Mucosa of rectum (tissue), 2 donors: ENCODE data around the gene CHCHD10.
A peak's percentile ranks its signal among the peaks of the same experiment; 100 is the strongest.

Experiments
- H3K27ac ChIP-seq, 2 donors: one replicate each; pipeline ENCODE4 v1.7.0; 2013; ENCODE audit warnings: inconsistent platforms in 2 of 2, low read depth in 2 of 2, low read length in 2 of 2
- H3K27me3 ChIP-seq, 2 donors: one replicate each; pipeline ENCODE4 v1.7.0; 2013; ENCODE audit warnings: low read length in 2 of 2; ENCODE audit not compliant: control insufficient read depth in 2 of 2, insufficient read depth in 2 of 2
- H3K36me3 ChIP-seq, 2 donors: one replicate each; pipeline ENCODE4 v1.7.0; 2013; ENCODE audit warnings: low read length in 2 of 2; ENCODE audit not compliant: control insufficient read depth in 2 of 2, insufficient read depth in 2 of 2
- H3K4me1 ChIP-seq, 2 donors: one replicate each; pipeline ENCODE4 v1.7.0; 2013; ENCODE audit warnings: low read length in 2 of 2, mild to moderate bottlenecking in 1 of 2; ENCODE audit not compliant: control insufficient read depth in 2 of 2, insufficient read depth in 2 of 2
- H3K4me3 ChIP-seq, 2 donors: one replicate each; pipeline ENCODE4 v1.7.0; 2013; ENCODE audit warnings: low read length in 2 of 2
- H3K9ac ChIP-seq, 2 donors: one replicate each; pipeline ENCODE4 v1.7.0; 2013; ENCODE audit warnings: low read length in 2 of 2, low read depth in 1 of 2, mild to moderate bottlenecking in 1 of 2
- H3K9me3 ChIP-seq, 2 donors: one replicate each; pipeline ENCODE4 v1.7.0; 2013; ENCODE audit warnings: low read length in 2 of 2; ENCODE audit not compliant: control insufficient read depth in 2 of 2
- donor health status: healthy.
- donor health status: Normal muscosa, but diverticular disease.

Gene CHCHD10

GRCh38 chr22:23780146-23780748 lies 12.5 kb upstream of the CHCHD10 start:
- no peak overlapping the region for H3K9ac ChIP-seq
- H3K4me1 ChIP-seq: peaks cover 10 to 13% of the 10 kb centered on the region in 2 donors
- H3K27ac ChIP-seq: no peak overlapping the region
- H3K36me3 ChIP-seq: no peaks in the 10 kb centered on the region
- no peak overlapping the region for H3K4me3 ChIP-seq
- no peaks in the 10 kb centered on the region for H3K9me3 ChIP-seq
- H3K27me3 ChIP-seq: no peaks in the 10 kb centered on the region

- H3K9ac ChIP-seq: no peak overlapping the region
- H3K27me3 ChIP-seq: no peaks in the 10 kb centered on the region
- H3K27ac ChIP-seq: no peak overlapping the region
- H3K4me3 ChIP-seq: no peak overlapping the region
- H3K9me3 ChIP-seq: no peaks in the 10 kb centered on the region
- H3K36me3 ChIP-seq: no peaks in the 10 kb centered on the region
- H3K4me1 ChIP-seq: peaks cover 12 to 15% of the 10 kb centered on the region in 2 donors
Observed at GRCh38 chr22:23779731-23780130, 12.0 kb upstream of the CHCHD10 start.

GRCh38 chr22:23779083-23779482 lies 11.3 kb upstream of the CHCHD10 start:
- Histone ChIP-seq H3K4me3 (no peak overlapping the region), H3K27me3 (no peaks in the 10 kb centered on the region), H3K36me3 (no peaks in the 10 kb centered on the region), H3K27ac (no peak overlapping the region), H3K9ac (no peak overlapping the region), H3K9me3 (no peaks in the 10 kb centered on the region), H3K4me1 (peaks cover 12 to 13% of the 10 kb centered on the region in 2 donors)

- Histone ChIP-seq H3K9me3 (no peaks in the 10 kb centered on the region), H3K4me3 (no peak overlapping the region), H3K27ac (no peak overlapping the region), H3K9ac (no peak overlapping the region), H3K36me3 (no peaks in the 10 kb centered on the region), H3K4me1 (peaks cover 8 to 9% of the 10 kb centered on the region in 2 donors), H3K27me3 (peaks cover 0 to 1% of the 10 kb centered on the region in 2 donors)
Observed at GRCh38 chr22:23778577-23778900, 10.8 kb upstream of the CHCHD10 start.

- no peak overlapping the region for H3K27ac ChIP-seq
- H3K9me3 ChIP-seq: no peaks in the 10 kb centered on the region
- no peak overlapping the region for H3K4me3 ChIP-seq
- peaks cover 9 to 12% of the 10 kb centered on the region in 2 donors for H3K4me1 ChIP-seq
- H3K27me3 ChIP-seq: peaks cover 0 to 5% of the 10 kb centered on the region in 2 donors
- H3K36me3 ChIP-seq: no peaks in the 10 kb centered on the region
- no peak overlapping the region for H3K9ac ChIP-seq
Observed at GRCh38 chr22:23777776-23778576, 10.2 kb upstream of the CHCHD10 start.

GRCh38 chr22:23775779-23776375 lies 8.1 kb upstream of the CHCHD10 start:
- no peak overlapping the region for H3K9ac ChIP-seq
- no peak overlapping the region for H3K27ac ChIP-seq
- peaks cover 18 to 20% of the 10 kb centered on the region in 2 donors for H3K4me1 ChIP-seq
- H3K36me3 ChIP-seq: no peaks in the 10 kb centered on the region
- H3K4me3 ChIP-seq: no peak overlapping the region
- peaks cover 0 to 6% of the 10 kb centered on the region in 2 donors for H3K27me3 ChIP-seq
- H3K9me3 ChIP-seq: no peaks in the 10 kb centered on the region

- H3K27me3 ChIP-seq: peaks cover 0 to 6% of the 10 kb centered on the region in 2 donors
- H3K36me3 ChIP-seq: no peaks in the 10 kb centered on the region
- H3K4me1 ChIP-seq: peaks cover 18 to 20% of the 10 kb centered on the region in 2 donors
- H3K9me3 ChIP-seq: no peaks in the 10 kb centered on the region
- H3K27ac ChIP-seq: no peak overlapping the region
- no peak overlapping the region for H3K9ac ChIP-seq
- H3K4me3 ChIP-seq: no peak overlapping the region
Observed at GRCh38 chr22:23774922-23775436, 7.2 kb upstream of the CHCHD10 start.

- Histone ChIP-seq H3K27ac (no peak overlapping the region), H3K9me3 (no peaks in the 10 kb centered on the region), H3K27me3 (peaks cover 0 to 6% of the 10 kb centered on the region in 2 donors), H3K4me1 (peaks cover 18 to 20% of the 10 kb centered on the region in 2 donors), H3K4me3 (no peak overlapping the region), H3K9ac (no peak overlapping the region), H3K36me3 (no peaks in the 10 kb centered on the region)
Observed at GRCh38 chr22:23774114-23774921, 6.5 kb upstream of the CHCHD10 start.

GRCh38 chr22:23773483-23774113 lies 5.8 kb upstream of the CHCHD10 start:
- H3K27me3 ChIP-seq: peaks cover 0 to 6% of the 10 kb centered on the region in 2 donors
- H3K4me3 ChIP-seq: peak overlapping the region; percentile 60 to 65
- no peak overlapping the region for H3K9ac ChIP-seq

More at GRCh38 chr22:23773483-23774113, 5.8 kb upstream of the CHCHD10 start:
- no peak overlapping the region for H3K27ac ChIP-seq
- no peaks in the 10 kb centered on the region for H3K9me3 ChIP-seq
- no peaks in the 10 kb centered on the region for H3K36me3 ChIP-seq
- peaks cover 18 to 24% of the 10 kb centered on the region in 2 donors for H3K4me1 ChIP-seq
